Trophoblast cell (in vitro differentiated cells and primary cell): Measurements from ENCODE around the gene CEP162.
"Not testable (repeated sequence)": the region's sequence is repeated elsewhere in the genome, so short reads cannot be mapped to it uniquely, and the experiment has no call there.

Source experiments
- DNase-seq, 2 donors: peaks; one replicate each; pipeline ENCODE4 v3.0.0-alpha.2; 2016
- H2AFZ ChIP-seq: 2 replicates; pipeline ENCODE4 v1.6.1; 2013; ENCODE audit warnings: low read length, moderate library complexity, mild to moderate bottlenecking; ENCODE audit not compliant: insufficient read depth, poor library complexity
- H2AK5ac ChIP-seq: 2 replicates; pipeline ENCODE4 v1.6.1; 2013; ENCODE audit warnings: mild to moderate bottlenecking, low read length
- H2BK120ac ChIP-seq: 2 replicates; pipeline ENCODE4 v1.6.1; 2013; ENCODE audit warnings: low read length, mild to moderate bottlenecking, moderate library complexity; ENCODE audit not compliant: insufficient read depth, poor library complexity
- H2BK12ac ChIP-seq: 2 replicates; pipeline ENCODE4 v1.6.1; 2013; ENCODE audit warnings: mild to moderate bottlenecking, low read length, moderate library complexity
- H2BK5ac ChIP-seq: 2 replicates; pipeline ENCODE4 v1.6.1; 2013; ENCODE audit warnings: low read length, low read depth, moderate library complexity, mild to moderate bottlenecking; ENCODE audit not compliant: poor library complexity
- H3K14ac ChIP-seq: 2 replicates; pipeline ENCODE4 v1.6.1; 2013; ENCODE audit warnings: mild to moderate bottlenecking, low read length
- H3K18ac ChIP-seq: 2 replicates; pipeline ENCODE4 v1.6.1; 2013; ENCODE audit warnings: mild to moderate bottlenecking, low read length
- H3K23ac ChIP-seq: 2 replicates; pipeline ENCODE4 v1.6.1; 2013; ENCODE audit warnings: low read length
- H3K27ac ChIP-seq: 2 replicates; pipeline ENCODE4 v1.5.1; 2013; ENCODE audit warnings: low read depth, mild to moderate bottlenecking, inconsistent platforms, low read length, moderate library complexity
- H3K27me3 ChIP-seq: 2 replicates; pipeline ENCODE4 v1.6.1; 2013; ENCODE audit warnings: inconsistent platforms, mild to moderate bottlenecking, low read length, moderate library complexity; ENCODE audit not compliant: insufficient read depth
- H3K36me3 ChIP-seq, 2 experiments: 1 replicate in 1 of 2; 2 replicates in 1 of 2; pipeline ENCODE4 v1.6.1; 2013; ENCODE audit warnings: low read length in 2 of 2, mild to moderate bottlenecking in 2 of 2, moderate library complexity in 1 of 2; ENCODE audit not compliant: insufficient read depth in 2 of 2, control insufficient read depth in 1 of 2
- H3K4ac ChIP-seq: 2 replicates; pipeline ENCODE4 v1.6.1; 2013; ENCODE audit warnings: low read depth, mild to moderate bottlenecking, low read length, moderate library complexity
- H3K4me1 ChIP-seq, 2 experiments: 1 replicate in 1 of 2; 2 replicates in 1 of 2; pipeline ENCODE4 v1.6.1; 2013; ENCODE audit warnings: low read length in 2 of 2, mild to moderate bottlenecking in 2 of 2, moderate library complexity in 1 of 2; ENCODE audit not compliant: insufficient read depth in 2 of 2, control insufficient read depth in 1 of 2
- H3K4me2 ChIP-seq: 2 replicates; pipeline ENCODE4 v1.6.1; 2013; ENCODE audit warnings: inconsistent platforms, mild to moderate bottlenecking, low read length, moderate library complexity
- H3K4me3 ChIP-seq: 2 replicates; pipeline ENCODE4 v1.5.1; 2013; ENCODE audit warnings: mild to moderate bottlenecking, low read depth, low read length, inconsistent platforms
- H3K79me1 ChIP-seq: one replicate; pipeline ENCODE4 v1.6.1; 2013; ENCODE audit warnings: low read length
- H3K79me2 ChIP-seq: 2 replicates; pipeline ENCODE4 v1.6.1; 2013; ENCODE audit warnings: low read length, mild to moderate bottlenecking; ENCODE audit not compliant: control insufficient read depth, insufficient read depth, poor library complexity
- H3K9ac ChIP-seq: 2 replicates; pipeline ENCODE4 v1.6.1; 2013; ENCODE audit warnings: mild to moderate bottlenecking, low read length
- H3K9me3 ChIP-seq: 2 replicates; pipeline ENCODE4 v1.6.1; 2013; ENCODE audit warnings: low read depth, mild to moderate bottlenecking, control low read depth, inconsistent platforms, low read length; ENCODE audit not compliant: insufficient read depth
- H4K12ac ChIP-seq: 2 replicates; pipeline ENCODE4 v1.6.1; 2013; ENCODE audit warnings: low read depth, mild to moderate bottlenecking, low read length, moderate library complexity
- H4K8ac ChIP-seq: 2 replicates; pipeline ENCODE4 v1.6.1; 2013; ENCODE audit warnings: low read depth, mild to moderate bottlenecking, low read length, moderate library complexity
- H4K91ac ChIP-seq: one replicate; pipeline ENCODE4 v1.6.1; 2013; ENCODE audit warnings: low read depth, mild to moderate bottlenecking, low read length, moderate library complexity
- WGBS: extraction: QIAGEN DNeasy Blood & Tissue Kit; methylation state at CpG from one replicate; pipeline ENCODE4 v1.1.7; 2013; ENCODE audit warnings: missing lambda C conversion rate; ENCODE audit not compliant: insufficient read length, insufficient coverage; ENCODE audit errors: extremely low coverage; 5-methylcytosine and 5-hydroxymethylcytosine counted together

The CEP162 gene

GRCh38 chr6:84089081-84089480 is 138.4 kb downstream of the CEP162 start:
- Histone ChIP-seq H3K4ac (no peak overlapping the region), H3K79me2 (no peaks in the 10 kb centered on the region)

DNA sequence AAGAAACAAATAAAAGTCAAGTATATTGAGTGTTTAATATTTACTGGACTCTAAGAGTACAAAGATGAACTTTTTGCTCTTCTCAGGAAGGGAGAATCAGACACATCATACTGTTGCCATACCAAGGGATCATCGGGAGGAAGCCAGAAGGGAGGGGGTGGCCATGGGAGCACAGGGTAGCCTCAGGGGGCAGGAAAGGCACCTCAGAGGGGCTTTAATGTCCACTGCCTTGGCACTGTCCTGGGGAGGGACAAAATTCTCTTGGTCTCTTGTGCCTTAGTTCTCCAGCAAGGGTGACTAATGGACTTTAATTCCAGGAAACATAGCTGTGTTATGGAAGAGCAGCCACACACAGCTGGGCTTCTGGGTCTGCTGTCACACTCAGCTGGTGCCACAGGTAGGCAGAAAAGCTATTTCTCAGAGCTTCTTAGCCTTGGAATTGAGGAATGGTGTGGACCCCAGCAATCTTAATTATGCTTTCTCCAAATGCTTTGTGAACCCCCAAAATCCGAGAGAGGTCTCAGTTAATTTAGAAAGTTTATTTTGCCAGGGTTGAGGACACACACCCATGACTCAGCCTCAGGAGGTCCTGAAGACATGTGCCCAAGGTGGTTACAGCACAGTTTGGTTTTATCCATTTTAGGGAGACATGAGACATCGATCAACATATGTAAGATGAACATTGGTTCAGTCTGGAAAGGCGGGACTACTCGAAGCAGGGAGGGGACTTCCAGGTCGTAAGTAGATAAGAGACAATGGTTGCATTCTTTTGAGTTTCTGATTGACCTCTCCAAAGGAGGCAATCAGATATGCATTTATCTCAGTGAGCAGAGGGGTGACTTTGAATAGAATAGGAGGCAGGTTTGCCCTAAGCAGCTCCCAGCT is 140.7 kb downstream of the CEP162 start:
- H3K27ac ChIP-seq: no peak overlapping the region
- no peak for DNase-seq
- H3K4ac ChIP-seq: no peak overlapping the region
- no peak overlapping the region for H2AFZ ChIP-seq
- H3K23ac ChIP-seq: no peak overlapping the region
- no peak overlapping the region for H2BK12ac ChIP-seq
- H3K18ac ChIP-seq: no peak overlapping the region
- no peaks in the 10 kb centered on the region for H3K4me1 ChIP-seq
- no peak overlapping the region for H2BK5ac ChIP-seq
- no peak overlapping the region for H2BK120ac ChIP-seq
- no peak overlapping the region for H4K8ac ChIP-seq
- no peak overlapping the region for H3K9ac ChIP-seq
- no peaks in the 10 kb centered on the region for H3K79me2 ChIP-seq
- H3K9me3 ChIP-seq: no peaks in the 10 kb centered on the region
- H3K79me1 ChIP-seq: peaks cover 2% of the 10 kb centered on the region
- WGBS: no CpG with 5 or more reads among the region's 6 CpGs
- H3K14ac ChIP-seq: no peak overlapping the region
- H3K36me3 ChIP-seq: no peaks in the 10 kb centered on the region
- no peaks in the 10 kb centered on the region for H3K27me3 ChIP-seq
- no peak overlapping the region for H2AK5ac ChIP-seq
- H4K12ac ChIP-seq: no peak overlapping the region
- no peak overlapping the region for H4K91ac ChIP-seq
- no peak overlapping the region for H3K4me3 ChIP-seq
- H3K4me2 ChIP-seq: no peak overlapping the region

More at GRCh38 chr6:84089081-84089480, 138.4 kb downstream of the CEP162 start:
- H3K4me1 ChIP-seq: no peaks in the 10 kb centered on the region
- no peak overlapping the region for H2BK5ac ChIP-seq
- DNase-seq: no peak
- no peak overlapping the region for H4K91ac ChIP-seq
- no peak overlapping the region for H3K9ac ChIP-seq
- no peaks in the 10 kb centered on the region for H3K79me1 ChIP-seq
- H2AFZ ChIP-seq: no peak overlapping the region
- no peak overlapping the region for H2BK120ac ChIP-seq
- H3K9me3 ChIP-seq: no peaks in the 10 kb centered on the region
- H3K18ac ChIP-seq: no peak overlapping the region
- H3K36me3 ChIP-seq: no peaks in the 10 kb centered on the region
- H3K14ac ChIP-seq: no peak overlapping the region
- no peak overlapping the region for H3K4me2 ChIP-seq
- no peak overlapping the region for H3K27ac ChIP-seq
- no peak overlapping the region for H4K12ac ChIP-seq
- H3K23ac ChIP-seq: no peak overlapping the region
- no peak overlapping the region for H3K4me3 ChIP-seq
- H2BK12ac ChIP-seq: no peak overlapping the region
- no peak overlapping the region for H4K8ac ChIP-seq
- H2AK5ac ChIP-seq: no peak overlapping the region
- H3K27me3 ChIP-seq: no peaks in the 10 kb centered on the region
- no CpG with 5 or more reads among the region's 4 CpGs for WGBS

GRCh38 chr6:84086056-84086455 is 141.4 kb downstream of the CEP162 start:
- no peak overlapping the region for H3K4me2 ChIP-seq
- no peak overlapping the region for H3K27ac ChIP-seq
- H3K9me3 ChIP-seq: no peaks in the 10 kb centered on the region
- H3K27me3 ChIP-seq: no peaks in the 10 kb centered on the region
- H4K8ac ChIP-seq: no peak overlapping the region
- H3K79me1 ChIP-seq: peaks cover 2% of the 10 kb centered on the region
- no peak overlapping the region for H2BK120ac ChIP-seq
- H3K4ac ChIP-seq: no peak overlapping the region
- no peak overlapping the region for H4K91ac ChIP-seq
- H2BK12ac ChIP-seq: no peak overlapping the region
- H4K12ac ChIP-seq: no peak overlapping the region
- H2AK5ac ChIP-seq: no peak overlapping the region
- H2BK5ac ChIP-seq: no peak overlapping the region
- no peaks in the 10 kb centered on the region for H3K79me2 ChIP-seq
- H3K23ac ChIP-seq: no peak overlapping the region
- no peak overlapping the region for H3K18ac ChIP-seq
- DNase-seq: no peak
- no peaks in the 10 kb centered on the region for H3K36me3 ChIP-seq
- no peak overlapping the region for H2AFZ ChIP-seq
- H3K4me1 ChIP-seq: no peaks in the 10 kb centered on the region
- no peak overlapping the region for H3K14ac ChIP-seq
- no peak overlapping the region for H3K4me3 ChIP-seq
- WGBS: no CpG with 5 or more reads among the region's 1 CpG
- H3K9ac ChIP-seq: no peak overlapping the region

GRCh38 chr6:84084705-84085104 is 142.7 kb downstream of the CEP162 start:
- not testable (repeated sequence) for H3K27ac ChIP-seq, H3K4me2 ChIP-seq, H2BK12ac ChIP-seq, DNase-seq, H3K36me3 ChIP-seq, H3K9me3 ChIP-seq, H3K79me1 ChIP-seq, H3K4me3 ChIP-seq, H3K18ac ChIP-seq, H3K4ac ChIP-seq, H2BK120ac ChIP-seq, H3K27me3 ChIP-seq, H3K14ac ChIP-seq, H4K91ac ChIP-seq, H2BK5ac ChIP-seq, H4K12ac ChIP-seq, H3K9ac ChIP-seq, H3K23ac ChIP-seq, H4K8ac ChIP-seq, H3K4me1 ChIP-seq, H3K79me2 ChIP-seq, H2AK5ac ChIP-seq, H2AFZ ChIP-seq
